ENCODE results near the gene DNAH2. TPM values are rescaled to one million over a fixed set of nuclear protein-coding genes. Genes with fewer than 3 reads are reported as not detected.

Gene DNAH2
- total and polyA plus RNA-seq, 4 experiments from 2014 or later, result not detected

GRCh38 chr17:7703584-7704479, 13.7 kb upstream of the DNAH2 start:
- Histone ChIP-seq H3K4me1 (ENCODE audit: insufficient read depth, low read length) (peaks cover 9% of the 10 kb centered on the region), H3K4me3 (ENCODE audit: low read length in 2 of 2) (no peak overlapping the region), H3K36me3 (ENCODE audit: insufficient read depth, low read length) (peaks cover 3% of the 10 kb centered on the region), H3K9me3 (ENCODE audit: control insufficient read depth in 1 of 2, low read length in 2 of 2) (no peaks in the 10 kb centered on the region), H3K27ac (ENCODE audit: low read depth, low read length) (no peak overlapping the region), H3K27me3 (ENCODE audit: insufficient read depth, low read length) (peaks cover 30% of the 10 kb centered on the region)
- Mint-ChIP-seq H3K4me3 (peak overlapping the region in 5 of 8 donors; percentile 53 to 91 (median 68)), H3K27ac (peak overlapping the region in 1 of 7 donors; percentile 29), H3K4me1 (peaks cover 6 to 22% (median 15%) of the 10 kb centered on the region in 4 donors), H3K36me3 (peaks cover 19 to 30% of the 10 kb centered on the region in 2 donors), H3K27me3 (peaks cover 36 to 48% of the 10 kb centered on the region in 2 donors), H3K9me3 (no peaks in the 10 kb centered on the region)
- ChIA-PET CTCF (ENCODE audit: partially characterized antibody) (interaction anchor here (0.7 to 2.7 kb wide), 2 partner anchors 16 to 677 kb away, joined by 5 to 7 read pairs; partner anchors contain the start of genes TP53 and WRAP53), POLR2A (ENCODE audit: partially characterized antibody) (no interaction called here)
- no peak for DNase-seq
- intact Hi-C loops (cut with micrococcal nuclease), result no loop called here

- CTCF ChIA-PET (ENCODE audit: partially characterized antibody), result no interaction called here
- Mint-ChIP-seq H3K4me3 (peak within 1 kb of the TSS; percentile 60 to 91 (median 71)), H3K9me3 (no peaks in the 10 kb centered on the region), H3K27me3 (peaks cover 38 to 53% of the 10 kb centered on the region in 2 donors), H3K4me1 (peaks cover 6 to 22% (median 15%) of the 10 kb centered on the region in 4 donors), H3K36me3 (peaks cover 19 to 30% of the 10 kb centered on the region in 2 donors), H3K27ac (peak within 1 kb of the TSS in 2 of 7 donors; percentile 15 to 30)
- H3K4me3 ChIP-seq (ENCODE audit: low read length in 2 of 2), result no peak within 1 kb of the TSS
- intact Hi-C loops (cut with micrococcal nuclease), result no loop called here
- no peak for DNase-seq
- POLR2A ChIA-PET (ENCODE audit: partially characterized antibody), result no interaction called here
- peaks cover 30% of the 10 kb centered on the region for H3K27me3 ChIP-seq (ENCODE audit: insufficient read depth, low read length)
- H3K4me1 ChIP-seq (ENCODE audit: insufficient read depth, low read length), result peaks cover 9% of the 10 kb centered on the region
- H3K36me3 ChIP-seq (ENCODE audit: insufficient read depth, low read length), result peaks cover 3% of the 10 kb centered on the region
- no peaks in the 10 kb centered on the region for H3K9me3 ChIP-seq (ENCODE audit: control insufficient read depth in 1 of 2, low read length in 2 of 2)
- H3K27ac ChIP-seq (ENCODE audit: low read depth, low read length), result no peak within 1 kb of the TSS
Observed at GRCh38 chr17:7704601-7705268, 12.8 kb upstream of the DNAH2 start, which contains the start of gene EFNB3. TSS of gene EFNB3 (plus strand) at chr17:7705202. CDS start at chr17:7705599, 397 bp downstream.

- Mint-ChIP-seq H3K36me3 (peaks cover 17 to 25% of the 10 kb centered on the region in 2 donors), H3K9me3 (no peaks in the 10 kb centered on the region), H3K4me1 (peaks cover 12 to 30% (median 20%) of the 10 kb centered on the region in 4 donors), H3K4me3 (peak overlapping the region in 7 of 8 donors; percentile 36 to 80 (median 46)), H3K27ac (peak overlapping the region in 2 of 7 donors; percentile 15 to 30), H3K27me3 (peaks cover 43 to 61% of the 10 kb centered on the region in 2 donors)
- peaks cover 14% of the 10 kb centered on the region for H3K4me1 ChIP-seq (ENCODE audit: insufficient read depth, low read length)
- intact Hi-C loops (cut with micrococcal nuclease), result no loop called here
- peaks cover 30% of the 10 kb centered on the region for H3K27me3 ChIP-seq (ENCODE audit: insufficient read depth, low read length)
- H3K9me3 ChIP-seq (ENCODE audit: control insufficient read depth in 1 of 2, low read length in 2 of 2), result no peaks in the 10 kb centered on the region
- no peak overlapping the region for H3K27ac ChIP-seq (ENCODE audit: low read depth, low read length)
- ChIA-PET CTCF (ENCODE audit: partially characterized antibody) (no interaction called here), POLR2A (ENCODE audit: partially characterized antibody) (no interaction called here)
- peaks cover 3% of the 10 kb centered on the region for H3K36me3 ChIP-seq (ENCODE audit: insufficient read depth, low read length)
- H3K4me3 ChIP-seq (ENCODE audit: low read length in 2 of 2), result no peak overlapping the region
- no peak for DNase-seq
Observed at GRCh38 chr17:7705269-7706255, 12.0 kb upstream of the DNAH2 start.

GRCh38 chr17:7706631-7707354, 10.8 kb upstream of the DNAH2 start:
- Histone ChIP-seq H3K27ac (ENCODE audit: low read depth, low read length) (no peak overlapping the region), H3K36me3 (ENCODE audit: insufficient read depth, low read length) (no peaks in the 10 kb centered on the region), H3K27me3 (ENCODE audit: insufficient read depth, low read length) (peaks cover 30% of the 10 kb centered on the region), H3K4me1 (ENCODE audit: insufficient read depth, low read length) (peaks cover 15% of the 10 kb centered on the region), H3K4me3 (ENCODE audit: low read length in 2 of 2) (no peak overlapping the region), H3K9me3 (ENCODE audit: control insufficient read depth in 1 of 2, low read length in 2 of 2) (no peaks in the 10 kb centered on the region)
- Mint-ChIP-seq H3K4me1 (peaks cover 16 to 33% (median 24%) of the 10 kb centered on the region in 4 donors), H3K4me3 (peak overlapping the region in 1 of 8 donors; percentile 30), H3K36me3 (peaks cover 10 to 15% of the 10 kb centered on the region in 2 donors), H3K9me3 (no peaks in the 10 kb centered on the region), H3K27me3 (peaks cover 52 to 68% of the 10 kb centered on the region in 2 donors), H3K27ac (no peak overlapping the region)
- ChIA-PET CTCF (ENCODE audit: partially characterized antibody) (interaction anchor here (0.6 to 1.3 kb wide), 2 partner anchors 14 to 37 kb away, joined by 3 to 5 read pairs; no protein-coding TSS in a partner anchor), POLR2A (ENCODE audit: partially characterized antibody) (no interaction called here)
- DNase-seq, result no peak
- intact Hi-C loops (cut with micrococcal nuclease), result no loop called here

GRCh38 chr17:7707446-7707845, 10.1 kb upstream of the DNAH2 start:
- no peak overlapping the region for H3K27ac ChIP-seq (ENCODE audit: low read depth, low read length)
- peaks cover 53 to 69% of the 10 kb centered on the region in 2 donors for H3K27me3 Mint-ChIP-seq
- POLR2A ChIA-PET (ENCODE audit: partially characterized antibody), result no interaction called here

More at GRCh38 chr17:7707446-7707845, 10.1 kb upstream of the DNAH2 start:
- peaks cover 16 to 34% (median 25%) of the 10 kb centered on the region in 4 donors for H3K4me1 Mint-ChIP-seq
- Histone ChIP-seq H3K4me1 (ENCODE audit: insufficient read depth, low read length) (peaks cover 15% of the 10 kb centered on the region), H3K9me3 (ENCODE audit: control insufficient read depth in 1 of 2, low read length in 2 of 2) (no peaks in the 10 kb centered on the region), H3K36me3 (ENCODE audit: insufficient read depth, low read length) (no peaks in the 10 kb centered on the region), H3K27me3 (ENCODE audit: insufficient read depth, low read length) (peaks cover 30% of the 10 kb centered on the region), H3K4me3 (ENCODE audit: low read length in 2 of 2) (no peak overlapping the region)
- no peak overlapping the region for H3K27ac Mint-ChIP-seq
- CTCF ChIA-PET (ENCODE audit: partially characterized antibody), result interaction anchor here (1.3 kb wide), 1 partner anchor 37 kb away, joined by 5 read pairs; no protein-coding TSS in a partner anchor
- no peak for DNase-seq
- intact Hi-C loops (cut with micrococcal nuclease), result no loop called here
- H3K9me3 Mint-ChIP-seq, result no peaks in the 10 kb centered on the region
- peaks cover 4 to 10% of the 10 kb centered on the region in 2 donors for H3K36me3 Mint-ChIP-seq
- no peak overlapping the region for H3K4me3 Mint-ChIP-seq
